AG04450 (cell line): ENCODE data around the gene OPN4. TPM values are rescaled to one million over a fixed set of nuclear protein-coding genes. Genes with fewer than 3 reads are reported as not detected.
A peak's percentile ranks its signal among the peaks of the same experiment; 100 is the strongest.

ENCODE experiments used
- CTCF ChIA-PET: fragments of 300-600, 350-600 bp; formaldehyde crosslinking; extraction: SDS; loops from one replicate; lab custom pipeline; 2022; ENCODE audit warnings: antibody characterized with exemption, inconsistent platforms; lab: Charles Lee
- POLR2A ChIA-PET: fragments of 350-600 bp; formaldehyde crosslinking; extraction: SDS; loops from one replicate; lab custom pipeline; 2021; ENCODE audit warnings: antibody characterized with exemption, inconsistent platforms; lab: Yijun Ruan, JAX
- DNase-seq: peaks from one replicate; pipeline ENCODE4 v3.0.0-alpha.2; 2011; ENCODE audit warnings: low read depth, low spot score
- H3K27ac ChIP-seq: one replicate; pipeline ENCODE4 v1.5.1; 2012; ENCODE audit warnings: low read depth, low read length, control low read depth
- H3K27me3 ChIP-seq: one replicate; pipeline ENCODE4 v1.6.0; 2012; ENCODE audit warnings: low read length; ENCODE audit not compliant: control insufficient read depth, insufficient read depth
- H3K4me3 ChIP-seq: 2 replicates; pipeline ENCODE4 v1.5.1; 2011; ENCODE audit warnings: mild to moderate bottlenecking, low read depth, low read length, control low read depth
- H3K9me3 ChIP-seq: 2 replicates; pipeline ENCODE4 v1.5.1; 2012; ENCODE audit warnings: low read length; ENCODE audit not compliant: control insufficient read depth, insufficient read depth
- polyA plus RNA-seq: library from polyadenylated mRNA; depleted of rRNA; stranded (reverse); fragments of >200 nt; gene quantifications from 2 replicates; pipeline ENCODE4 v1.2.3, GENCODE V29; 2011
- TF ChIP-seq, protein P1 (sequence below): IDR thresholded peaks from 2 replicates; pipeline ENCODE4 v1.5.1; 2011; ENCODE audit warnings: low read depth, low read length, control low read depth, inconsistent platforms

The OPN4 gene
- polyA plus RNA-seq, 1 experiment = not detected

DNA sequence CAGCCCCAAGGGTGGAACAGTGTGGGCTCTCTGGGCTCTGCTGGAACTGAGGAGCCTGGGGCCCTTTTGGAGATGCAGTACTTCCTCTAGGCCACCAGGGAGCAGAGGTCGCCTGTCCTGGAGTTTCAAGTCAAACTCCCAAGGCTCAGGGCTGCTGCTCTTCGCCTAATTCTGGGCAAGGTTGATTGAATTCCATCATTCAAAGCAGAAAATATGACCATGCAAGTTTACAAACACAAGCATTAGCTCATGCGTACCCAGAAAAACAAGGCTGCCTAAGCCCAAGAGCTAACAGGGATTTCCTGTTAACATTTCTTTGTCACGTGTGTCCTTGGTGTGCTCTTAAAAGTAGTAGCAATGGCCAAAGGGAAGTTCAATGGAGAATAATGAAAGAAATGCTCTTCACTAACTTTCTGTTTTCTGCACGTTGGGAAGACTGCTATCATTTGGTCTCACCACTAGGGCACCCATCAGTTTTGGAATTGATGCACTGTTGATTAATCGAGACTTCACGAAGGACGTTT, 34.1 kb downstream of the OPN4 start:
- TF ChIP-seq, protein P1, sequence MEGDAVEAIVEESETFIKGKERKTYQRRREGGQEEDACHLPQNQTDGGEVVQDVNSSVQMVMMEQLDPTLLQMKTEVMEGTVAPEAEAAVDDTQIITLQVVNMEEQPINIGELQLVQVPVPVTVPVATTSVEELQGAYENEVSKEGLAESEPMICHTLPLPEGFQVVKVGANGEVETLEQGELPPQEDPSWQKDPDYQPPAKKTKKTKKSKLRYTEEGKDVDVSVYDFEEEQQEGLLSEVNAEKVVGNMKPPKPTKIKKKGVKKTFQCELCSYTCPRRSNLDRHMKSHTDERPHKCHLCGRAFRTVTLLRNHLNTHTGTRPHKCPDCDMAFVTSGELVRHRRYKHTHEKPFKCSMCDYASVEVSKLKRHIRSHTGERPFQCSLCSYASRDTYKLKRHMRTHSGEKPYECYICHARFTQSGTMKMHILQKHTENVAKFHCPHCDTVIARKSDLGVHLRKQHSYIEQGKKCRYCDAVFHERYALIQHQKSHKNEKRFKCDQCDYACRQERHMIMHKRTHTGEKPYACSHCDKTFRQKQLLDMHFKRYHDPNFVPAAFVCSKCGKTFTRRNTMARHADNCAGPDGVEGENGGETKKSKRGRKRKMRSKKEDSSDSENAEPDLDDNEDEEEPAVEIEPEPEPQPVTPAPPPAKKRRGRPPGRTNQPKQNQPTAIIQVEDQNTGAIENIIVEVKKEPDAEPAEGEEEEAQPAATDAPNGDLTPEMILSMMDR = peak; percentile 90
- H3K9me3 ChIP-seq = peaks cover 4% of the 10 kb centered on the region; the same call in 1 of the 2 replicates
- POLR2A ChIA-PET = no interaction called here
- peak; percentile 58 for DNase-seq
- H3K27me3 ChIP-seq = peaks cover 3% of the 10 kb centered on the region
- no peak overlapping the region for H3K4me3 ChIP-seq
- peak overlapping the region; percentile 80 for H3K27ac ChIP-seq
- CTCF ChIA-PET = interaction anchor here (0.5 to 2.2 kb wide), 20 partner anchors 9 to 1125 kb away, joined by 3 to 9 read pairs (median 4); partner anchors contain the start of genes ADIRF, LDB3 and MMRN2

DNA sequence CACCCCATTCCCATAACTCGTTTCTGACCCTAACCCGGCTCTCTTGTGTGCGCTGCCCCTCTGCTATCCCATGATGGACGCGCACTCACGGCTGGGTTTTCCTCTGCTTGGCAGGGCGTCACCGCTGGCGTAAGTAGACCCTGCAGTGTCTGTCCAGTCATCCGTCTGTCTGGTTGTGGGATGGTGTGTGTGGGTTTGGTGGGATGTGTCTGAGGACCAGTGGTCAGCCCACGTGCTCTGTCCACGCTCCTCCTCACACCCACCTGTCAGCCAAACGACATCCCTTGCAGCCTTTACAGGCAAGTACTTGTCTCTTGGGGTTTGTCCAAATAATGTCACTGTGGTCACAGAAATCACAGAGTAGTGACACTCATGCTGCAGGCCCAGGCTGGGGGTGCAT, 34.8 kb downstream of the OPN4 start:
- H3K27me3 ChIP-seq = peaks cover 3% of the 10 kb centered on the region
- POLR2A ChIA-PET = no interaction called here
- H3K4me3 ChIP-seq = no peak overlapping the region
- H3K27ac ChIP-seq = no peak overlapping the region
- H3K9me3 ChIP-seq = peaks cover 4% of the 10 kb centered on the region; the same call in 1 of the 2 replicates
- CTCF ChIA-PET = interaction anchor here (0.5 to 2.2 kb wide), 12 partner anchors 8 to 279 kb away, joined by 3 to 9 read pairs (median 6); partner anchors contain the start of genes ADIRF and LDB3
- DNase-seq = no peak
- TF ChIP-seq, protein P1 = no peak

DNA sequence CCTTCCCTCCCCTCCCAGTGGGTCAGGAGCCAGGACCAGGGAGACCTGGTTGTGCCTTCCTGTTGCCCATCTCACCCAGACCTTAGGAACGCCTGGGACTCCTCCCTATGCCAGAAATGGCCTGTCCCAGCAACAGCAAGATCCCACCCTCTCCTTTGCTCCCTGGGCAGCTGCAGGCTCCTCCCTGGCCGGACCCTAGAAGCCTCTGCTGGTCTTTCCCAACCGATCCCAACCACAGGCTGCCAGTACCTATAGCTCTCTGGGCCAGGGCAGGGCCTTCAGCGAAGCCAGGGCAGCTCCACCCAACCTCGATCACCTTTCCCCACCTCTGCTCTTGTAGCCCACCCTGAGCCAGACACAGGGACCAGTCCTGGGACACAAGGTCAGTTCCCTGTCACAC, 35.9 kb downstream of the OPN4 start:
- Histone ChIP-seq H3K27ac (no peak overlapping the region), H3K4me3 (no peak overlapping the region), H3K9me3 (peaks cover 4% of the 10 kb centered on the region; the same call in 1 of the 2 replicates), H3K27me3 (no peaks in the 10 kb centered on the region)
- ChIA-PET POLR2A (no interaction called here), CTCF (interaction anchor here (2.0 kb wide), 1 partner anchor 208 kb away, joined by 7 read pairs; no protein-coding TSS in a partner anchor)
- TF ChIP-seq, protein P1 = no peak
- no peak for DNase-seq

DNA sequence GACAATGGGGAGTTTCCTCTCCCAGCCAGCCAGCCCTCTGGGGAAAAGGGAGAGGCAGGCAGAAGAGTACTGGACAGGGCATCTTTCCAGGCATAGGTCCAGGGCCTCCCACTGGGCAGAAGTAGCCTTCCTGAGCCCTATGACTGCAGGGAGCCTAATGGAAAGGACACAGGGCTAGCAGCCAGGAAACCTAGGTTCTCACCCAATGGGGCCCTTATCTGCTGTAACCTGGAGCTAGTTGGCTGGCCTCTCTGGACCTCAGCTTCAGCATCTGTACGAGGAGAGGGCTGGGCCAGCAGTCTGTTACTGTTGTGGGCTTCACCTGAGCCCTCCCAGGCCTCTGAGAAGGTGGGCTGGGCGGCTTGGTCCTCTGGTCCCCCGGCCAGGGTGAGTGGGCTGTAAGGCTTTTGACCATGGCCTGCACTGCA, 36.3 kb downstream of the OPN4 start:
- ChIA-PET CTCF (interaction anchor here (0.6 kb wide), 1 partner anchor 249 kb away, joined by 3 read pairs; no protein-coding TSS in a partner anchor), POLR2A (no interaction called here)
- Histone ChIP-seq H3K9me3 (peaks cover 4% of the 10 kb centered on the region; the same call in 1 of the 2 replicates), H3K4me3 (no peak overlapping the region), H3K27ac (no peak overlapping the region), H3K27me3 (no peaks in the 10 kb centered on the region)
- TF ChIP-seq, protein P1 = no peak
- DNase-seq = no peak

DNA sequence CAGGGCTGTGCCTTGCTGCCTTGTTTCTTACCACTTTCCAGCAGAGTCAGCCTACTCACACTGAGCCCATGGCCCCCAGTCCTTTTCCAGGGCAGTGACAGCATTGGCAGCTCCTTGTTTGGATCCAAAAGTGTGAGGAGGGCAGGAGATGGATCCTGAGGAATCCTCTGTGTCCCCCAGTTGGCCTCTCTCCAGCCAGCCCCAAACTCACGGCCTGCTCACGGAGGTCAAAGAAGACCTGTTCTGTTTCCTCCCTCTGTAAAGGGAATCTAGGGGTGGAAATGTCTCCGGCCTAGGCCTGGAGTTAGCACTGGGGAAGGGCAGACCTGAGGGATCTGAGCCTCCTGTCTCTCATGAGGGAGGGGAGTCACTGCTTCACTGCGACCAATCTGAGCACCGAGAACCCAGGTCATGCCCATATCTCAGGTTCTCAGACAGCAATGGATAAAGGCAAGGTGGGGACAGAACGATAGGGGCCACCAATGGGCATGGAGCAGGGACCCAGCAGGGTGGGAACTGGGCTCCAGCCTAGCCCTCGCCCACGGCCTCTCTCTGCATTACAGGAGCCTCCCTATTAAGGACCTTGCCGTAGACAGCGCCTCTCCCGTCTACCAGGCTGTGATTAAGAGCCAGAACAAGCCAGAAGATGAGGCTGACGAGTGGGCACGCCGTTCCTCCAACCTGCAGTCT, 37.1 kb downstream of the OPN4 start:
- CTCF ChIA-PET = interaction anchor here (0.6 to 4.6 kb wide), 3 partner anchors 209 to 248 kb away, joined by 3 to 72 read pairs (median 41); no protein-coding TSS in a partner anchor
- Histone ChIP-seq H3K27ac (no peak overlapping the region), H3K4me3 (no peak overlapping the region), H3K9me3 (peaks cover 4% of the 10 kb centered on the region; the same call in 1 of the 2 replicates), H3K27me3 (peaks cover 2% of the 10 kb centered on the region)
- TF ChIP-seq, protein P1 = no peak
- POLR2A ChIA-PET = no interaction called here
- no peak for DNase-seq
